H9 (cell line): ENCODE measurements around the gene RERE. TPM values are rescaled to one million over a fixed set of nuclear protein-coding genes. Genes with fewer than 3 reads are reported as not detected.

ENCODE experiments used
- DNase-seq: peaks from one replicate; pipeline ENCODE4 v3.0.0-alpha.2; 2017
- H2AFZ ChIP-seq: one replicate; pipeline ENCODE4 v1.6.1; 2013; ENCODE audit warnings: mild to moderate bottlenecking, low read length, control low read depth, moderate library complexity
- H2AK5ac ChIP-seq: 2 replicates; pipeline ENCODE4 v1.6.1; 2013; ENCODE audit warnings: low read length, control low read depth, mixed read lengths; ENCODE audit not compliant: insufficient read length
- H2BK120ac ChIP-seq: one replicate; pipeline ENCODE4 v1.6.1; 2013; ENCODE audit warnings: low read depth, mild to moderate bottlenecking, low read length, control low read depth, inconsistent platforms; ENCODE audit not compliant: poor library complexity, severe bottlenecking
- H2BK12ac ChIP-seq: 2 replicates; pipeline ENCODE4 v1.6.1; 2013; ENCODE audit warnings: low read length, control low read depth, mixed read lengths, low read depth; ENCODE audit not compliant: insufficient read length
- H2BK15ac ChIP-seq: 2 replicates; pipeline ENCODE4 v1.6.1; 2013; ENCODE audit warnings: low read depth, low read length, control low read depth
- H2BK20ac ChIP-seq: one replicate; pipeline ENCODE4 v1.6.1; 2013; ENCODE audit warnings: low read depth, mild to moderate bottlenecking, low read length, control low read depth, inconsistent platforms; ENCODE audit not compliant: poor library complexity, severe bottlenecking
- H2BK5ac ChIP-seq: 2 replicates; pipeline ENCODE4 v1.6.1; 2013; ENCODE audit warnings: low read length, control low read depth, mixed read lengths; ENCODE audit not compliant: insufficient read length
- H3K14ac ChIP-seq: 2 replicates; pipeline ENCODE4 v1.6.1; 2013; ENCODE audit warnings: low read length, control low read depth; ENCODE audit not compliant: insufficient read depth
- H3K18ac ChIP-seq: 2 replicates; pipeline ENCODE4 v1.6.1; 2013; ENCODE audit warnings: low read depth, mild to moderate bottlenecking, mixed read lengths, low read length, control low read depth; ENCODE audit not compliant: insufficient read length
- H3K23ac ChIP-seq: 2 replicates; pipeline ENCODE4 v1.6.1; 2013; ENCODE audit warnings: low read length, control low read depth, mixed read lengths, low read depth; ENCODE audit not compliant: insufficient read length
- H3K23me2 ChIP-seq: 2 replicates; pipeline ENCODE4 v1.6.1; 2013; ENCODE audit warnings: low read depth, mild to moderate bottlenecking, mixed read lengths, low read length, control low read depth; ENCODE audit not compliant: insufficient read length, poor library complexity, severe bottlenecking
- H3K27ac ChIP-seq: 2 replicates; pipeline ENCODE4 v1.5.1; 2013; ENCODE audit warnings: low read length, control low read depth, mixed read lengths, low read depth; ENCODE audit not compliant: insufficient read length
- H3K27me3 ChIP-seq: 2 replicates; pipeline ENCODE4 v1.6.1; 2013; ENCODE audit warnings: low read length, control low read depth, inconsistent platforms; ENCODE audit not compliant: insufficient read depth
- H3K4ac ChIP-seq: 2 replicates; pipeline ENCODE4 v1.6.1; 2013; ENCODE audit warnings: low read depth, mild to moderate bottlenecking, control low read depth, inconsistent platforms, low read length, moderate library complexity
- H3K4me1 ChIP-seq: 2 replicates; pipeline ENCODE4 v1.6.1; 2013; ENCODE audit warnings: low read length, control low read depth, inconsistent platforms; ENCODE audit not compliant: insufficient read depth
- H3K4me2 ChIP-seq: 2 replicates; pipeline ENCODE4 v1.6.1; 2013; ENCODE audit warnings: low read length, control low read depth, mixed read lengths; ENCODE audit not compliant: insufficient read length, insufficient read depth
- H3K56ac ChIP-seq: 2 replicates; pipeline ENCODE4 v1.6.1; 2013; ENCODE audit warnings: low read depth, mild to moderate bottlenecking, mixed read lengths, low read length, control low read depth; ENCODE audit not compliant: insufficient read length
- H3K79me1 ChIP-seq: 2 replicates; pipeline ENCODE4 v1.6.1; 2013; ENCODE audit warnings: low read depth, mild to moderate bottlenecking, moderate library complexity, low read length, control low read depth, inconsistent platforms; ENCODE audit not compliant: insufficient read depth, poor library complexity, severe bottlenecking
- H3K79me2 ChIP-seq: 2 replicates; pipeline ENCODE4 v1.6.1; 2013; ENCODE audit warnings: low read length, control low read depth, inconsistent platforms; ENCODE audit not compliant: insufficient read depth
- H3K9ac ChIP-seq: 2 replicates; pipeline ENCODE4 v1.6.1; 2013; ENCODE audit warnings: low read length, control low read depth, mixed read lengths; ENCODE audit not compliant: insufficient read length; ENCODE audit errors: extremely low read depth
- H3K9me3 ChIP-seq: one replicate; pipeline ENCODE4 v1.6.1; 2013; ENCODE audit warnings: low read depth, low read length, inconsistent platforms; ENCODE audit not compliant: control insufficient read depth
- H3T11ph ChIP-seq: one replicate; pipeline ENCODE4 v1.6.1; 2013; ENCODE audit warnings: mild to moderate bottlenecking, low read length, control low read depth, inconsistent platforms
- H4K20me1 ChIP-seq: one replicate; pipeline ENCODE4 v1.6.1; 2013; ENCODE audit not compliant: control insufficient read depth, insufficient read length, insufficient read depth
- H4K5ac ChIP-seq: 2 replicates; pipeline ENCODE4 v1.6.1; 2013; ENCODE audit warnings: low read depth, mild to moderate bottlenecking, mixed read lengths, low read length, control low read depth; ENCODE audit not compliant: insufficient read length
- H4K8ac ChIP-seq: replicated peaks from 2 replicates; pipeline ENCODE4 v1.6.1; 2013; ENCODE audit warnings: low read length, control low read depth, mixed read lengths, low read depth; ENCODE audit not compliant: insufficient read length
- H4K91ac ChIP-seq: 2 replicates; pipeline ENCODE4 v1.6.1; 2013; ENCODE audit warnings: low read depth, mild to moderate bottlenecking, moderate library complexity, mixed read lengths, low read length, control low read depth; ENCODE audit not compliant: insufficient read length
- H3K27ac Mint-ChIP-seq, 3 experiments: 2 replicates in 2 of 3; 3 replicates in 1 of 3; pipeline ENCODE4 v1.8.0; 2020 to 2021; ENCODE audit warnings: mixed read lengths in 3 of 3, mild to moderate bottlenecking in 1 of 3, moderate library complexity in 1 of 3
- H3K27me3 Mint-ChIP-seq: 2 replicates; pipeline ENCODE4 v1.8.0; 2021; ENCODE audit warnings: low read depth, mild to moderate bottlenecking, moderate library complexity, mixed read lengths
- H3K36me3 Mint-ChIP-seq, 3 experiments: 2 replicates in 2 of 3; 3 replicates in 1 of 3; pipeline ENCODE4 v1.8.0; 2020 to 2021; ENCODE audit warnings: low read depth in 3 of 3, mixed read lengths in 3 of 3; ENCODE audit not compliant: insufficient read depth in 1 of 3
- H3K4me1 Mint-ChIP-seq, 2 experiments: 2 replicates each; pipeline ENCODE4 v1.8.0; 2020; ENCODE audit warnings: mixed read lengths in 2 of 2
- H3K4me3 Mint-ChIP-seq, 2 experiments: 2 replicates in 1 of 2; 3 replicates in 1 of 2; pipeline ENCODE4 v1.8.0; 2020 to 2021; ENCODE audit warnings: mild to moderate bottlenecking in 2 of 2, mixed read lengths in 2 of 2, moderate library complexity in 1 of 2
- H3K9me3 Mint-ChIP-seq, 2 experiments: 2 replicates in 1 of 2; 3 replicates in 1 of 2; pipeline ENCODE4 v1.8.0; 2020; ENCODE audit warnings: mild to moderate bottlenecking in 2 of 2, mixed read lengths in 2 of 2, moderate library complexity in 1 of 2
- WGBS: extraction: QIAGEN DNeasy Blood & Tissue Kit; methylation state at CpG from one replicate; pipeline ENCODE4 v1.1.7; 2013; ENCODE audit warnings: missing lambda C conversion rate, low lambda C conversion rate, mixed read lengths; ENCODE audit not compliant: insufficient read length; ENCODE audit errors: extremely low coverage; 5-methylcytosine and 5-hydroxymethylcytosine counted together
- total RNA-seq: library from RNA; stranded (reverse); gene quantifications from 2 replicates; pipeline ENCODE4 v1.2.1, GENCODE V29; 2021
- TF ChIP-seq, protein P1 (sequence below): fragments of 200-600 bp; sonication (generic); conservative IDR thresholded peaks from 3 replicates; pipeline ENCODE4 v1.8.0; 2021; ENCODE audit warnings: antibody characterized with exemption, mild to moderate bottlenecking

Gene RERE
- total RNA-seq, 1 experiment from 2014 or later: 103 TPM

DNA sequence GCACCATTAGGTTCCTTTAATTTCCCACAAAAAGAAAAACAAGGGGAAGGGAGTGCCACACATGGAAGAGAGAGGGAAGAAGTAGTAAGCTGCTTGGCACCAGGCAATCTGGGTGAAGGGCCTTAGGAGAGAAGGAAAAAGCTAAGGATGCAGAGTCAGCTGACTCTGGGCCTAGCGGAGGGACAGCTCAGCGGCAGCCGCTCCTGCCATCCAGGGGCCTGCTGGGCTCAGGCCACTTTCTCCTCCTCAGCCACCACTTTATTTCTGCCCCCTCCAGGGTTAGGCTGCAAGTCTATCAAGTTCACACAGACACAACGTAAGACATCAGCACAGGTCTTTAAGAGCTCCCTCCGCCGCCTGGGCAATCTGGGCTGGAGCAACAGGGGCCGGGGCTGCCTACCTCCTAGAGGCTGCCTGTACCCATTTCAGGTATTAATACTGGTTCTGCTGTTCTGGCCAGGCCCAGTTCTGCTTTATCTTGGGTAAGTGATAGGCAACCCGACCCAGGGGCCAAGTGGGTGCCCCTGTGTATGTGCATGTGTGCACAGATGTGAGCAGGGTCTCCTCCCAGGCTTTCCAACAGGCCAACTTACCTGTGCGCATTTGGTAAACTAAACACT, 446.0 kb downstream of the RERE start:
- Histone ChIP-seq H3K27me3 (no peaks in the 10 kb centered on the region), H2BK12ac (no peak overlapping the region), H2BK120ac (no peak overlapping the region), H3K14ac (no peak overlapping the region), H3K4me1 (peaks cover 18% of the 10 kb centered on the region; the same call in 1 of the 2 replicates), H3K4ac (no peak overlapping the region), H3T11ph (no peak overlapping the region), H3K9ac (no peak overlapping the region), H4K20me1 (no peaks in the 10 kb centered on the region), H4K91ac (no peak overlapping the region), H3K79me2 (peaks cover 2% of the 10 kb centered on the region; the same call in 1 of the 2 replicates), H4K8ac (no peak overlapping the region), H3K56ac (no peak overlapping the region), H3K79me1 (no peaks in the 10 kb centered on the region), H2BK5ac (no peak overlapping the region), H3K18ac (no peak overlapping the region), H2AK5ac (no peak overlapping the region), H2AFZ (no peak overlapping the region), H2BK20ac (no peak overlapping the region), H3K23me2 (no peaks in the 10 kb centered on the region), H3K27ac (no peak overlapping the region), H3K4me2 (no peak overlapping the region), H3K9me3 (no peaks in the 10 kb centered on the region), H4K5ac (no peak overlapping the region), H3K23ac (no peak overlapping the region), H2BK15ac (no peak overlapping the region)
- H3K27me3 Mint-ChIP-seq: no peaks in the 10 kb centered on the region
- TF ChIP-seq, protein P1, sequence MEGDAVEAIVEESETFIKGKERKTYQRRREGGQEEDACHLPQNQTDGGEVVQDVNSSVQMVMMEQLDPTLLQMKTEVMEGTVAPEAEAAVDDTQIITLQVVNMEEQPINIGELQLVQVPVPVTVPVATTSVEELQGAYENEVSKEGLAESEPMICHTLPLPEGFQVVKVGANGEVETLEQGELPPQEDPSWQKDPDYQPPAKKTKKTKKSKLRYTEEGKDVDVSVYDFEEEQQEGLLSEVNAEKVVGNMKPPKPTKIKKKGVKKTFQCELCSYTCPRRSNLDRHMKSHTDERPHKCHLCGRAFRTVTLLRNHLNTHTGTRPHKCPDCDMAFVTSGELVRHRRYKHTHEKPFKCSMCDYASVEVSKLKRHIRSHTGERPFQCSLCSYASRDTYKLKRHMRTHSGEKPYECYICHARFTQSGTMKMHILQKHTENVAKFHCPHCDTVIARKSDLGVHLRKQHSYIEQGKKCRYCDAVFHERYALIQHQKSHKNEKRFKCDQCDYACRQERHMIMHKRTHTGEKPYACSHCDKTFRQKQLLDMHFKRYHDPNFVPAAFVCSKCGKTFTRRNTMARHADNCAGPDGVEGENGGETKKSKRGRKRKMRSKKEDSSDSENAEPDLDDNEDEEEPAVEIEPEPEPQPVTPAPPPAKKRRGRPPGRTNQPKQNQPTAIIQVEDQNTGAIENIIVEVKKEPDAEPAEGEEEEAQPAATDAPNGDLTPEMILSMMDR: no peak
- no CpG with 5 or more reads among the region's 9 CpGs for WGBS
- peaks cover 2 to 7% (median 5%) of the 10 kb centered on the region in 3 experiments; a peak in 4 of 7 replicates for H3K36me3 Mint-ChIP-seq
- peaks cover 71 to 74% of the 10 kb centered on the region in 2 experiments for H3K4me1 Mint-ChIP-seq
- H3K4me3 Mint-ChIP-seq: peak overlapping the region in 1 of 2 experiments; percentile 13; a peak in 1 of 5 replicates
- H3K9me3 Mint-ChIP-seq: no peaks in the 10 kb centered on the region
- DNase-seq: no peak
- peak overlapping the region; percentile 81 to 91 (median 82) for H3K27ac Mint-ChIP-seq
